ENCODE data around the gene ZFYVE9. TPM values are rescaled to one million over a fixed set of nuclear protein-coding genes. Genes with fewer than 3 reads are reported as not detected.

Gene ZFYVE9
- total RNA-seq, 1 experiment from 2014 or later: 19.6 TPM

GRCh38 chr1:52343979-52344378, 202.1 kb downstream of the ZFYVE9 start:
- H3K4me1 Mint-ChIP-seq: no peaks in the 10 kb centered on the region
- H3K4me3 Mint-ChIP-seq: no peak overlapping the region
- H3K27me3 Mint-ChIP-seq (ENCODE audit: low read depth): no peaks in the 10 kb centered on the region
- ATAC-seq (no peak), DNase-seq (ENCODE audit: low spot score) (no peak)
- POLR2A ChIA-PET: no interaction called here
- peaks cover 6% of the 10 kb centered on the region for H3K36me3 Mint-ChIP-seq
- CTCF ChIA-PET: interaction anchor here (0.9 kb wide), 1 partner anchor 38 kb away, joined by 3 read pairs; no protein-coding TSS in a partner anchor
- H3K9me3 Mint-ChIP-seq: no peaks in the 10 kb centered on the region
- TF ChIP-seq AR (CRISPR knock-in tag; IDR thresholded peaks at IDR 0.05) (no peak), HMGA2 (CRISPR knock-in tag; IDR thresholded peaks at IDR 0.05) (no peak), PRRX2 (CRISPR knock-in tag; IDR thresholded peaks at IDR 0.05) (no peak), PREB (CRISPR knock-in tag; IDR thresholded peaks at IDR 0.05; ENCODE audit: borderline replicate concordance) (no peak), ATF1 (CRISPR knock-in tag; IDR thresholded peaks at IDR 0.05) (no peak), MLX (CRISPR knock-in tag; IDR thresholded peaks at IDR 0.05) (no peak), TEAD4 (CRISPR knock-in tag; IDR thresholded peaks at IDR 0.05) (no peak), E2F5 (CRISPR knock-in tag; IDR thresholded peaks at IDR 0.05) (no peak), ZNF281 (CRISPR knock-in tag; IDR thresholded peaks at IDR 0.05) (no peak)
- H3K27ac Mint-ChIP-seq: no peak overlapping the region

GRCh38 chr1:52345252-52345651, 203.4 kb downstream of the ZFYVE9 start:
- H3K27ac Mint-ChIP-seq: 0 out of 2 replicates have a peak overlapping the region, but pooled peaks have one; percentile 23
- TF ChIP-seq ZNF423 (CRISPR knock-in tag; IDR thresholded peaks at IDR 0.05) (no peak), MAX (CRISPR knock-in tag; IDR thresholded peaks at IDR 0.05) (no peak), NFE2L1 (CRISPR knock-in tag; IDR thresholded peaks at IDR 0.05) (no peak), SOX15 (CRISPR knock-in tag; IDR thresholded peaks at IDR 0.05) (no peak), RELA (CRISPR knock-in tag; IDR thresholded peaks at IDR 0.05; ENCODE audit: borderline replicate concordance) (no peak), ATF1 (CRISPR knock-in tag; IDR thresholded peaks at IDR 0.05) (no peak), HMGA2 (CRISPR knock-in tag; IDR thresholded peaks at IDR 0.05) (no peak), CDX4 (CRISPR knock-in tag; IDR thresholded peaks at IDR 0.05; ENCODE audit: borderline replicate concordance) (no peak), ZNF416 (CRISPR knock-in tag; IDR thresholded peaks at IDR 0.05) (no peak), ZNF317 (CRISPR knock-in tag; IDR thresholded peaks at IDR 0.05; ENCODE audit: borderline replicate concordance, low read depth) (no peak), E2F5 (CRISPR knock-in tag; IDR thresholded peaks at IDR 0.05) (no peak), KAT7 (CRISPR knock-in tag; IDR thresholded peaks at IDR 0.05; ENCODE audit: borderline replicate concordance) (no peak), ZMAT4 (CRISPR knock-in tag; IDR thresholded peaks at IDR 0.05) (no peak), CBFB (CRISPR knock-in tag; IDR thresholded peaks at IDR 0.05; ENCODE audit: low read depth) (no peak), ETV6 (CRISPR knock-in tag; IDR thresholded peaks at IDR 0.05) (no peak), CTCF (IDR thresholded peaks at IDR 0.05) (no peak)

More at GRCh38 chr1:52345252-52345651, 203.4 kb downstream of the ZFYVE9 start:
- H3K4me3 Mint-ChIP-seq: no peak overlapping the region
- ChIA-PET CTCF (interaction anchor here (0.6 kb wide), 1 partner anchor 14 kb away, joined by 3 read pairs; no protein-coding TSS in a partner anchor), POLR2A (interaction anchor here (0.6 kb wide), 1 partner anchor 337 kb away, joined by 4 read pairs; no protein-coding TSS in a partner anchor)
- ATAC-seq (no peak), DNase-seq (ENCODE audit: low spot score) (no peak)
- H3K4me1 Mint-ChIP-seq: peaks cover 3% of the 10 kb centered on the region
- H3K36me3 Mint-ChIP-seq: peaks cover 4% of the 10 kb centered on the region
- H3K27me3 Mint-ChIP-seq (ENCODE audit: low read depth): no peaks in the 10 kb centered on the region
- no peaks in the 10 kb centered on the region for H3K9me3 Mint-ChIP-seq

All from WTC11 (cell line).